K562 (cell line): ENCODE results near the gene PRKCB. TPM values are rescaled to one million over a fixed set of nuclear protein-coding genes. Genes with fewer than 3 reads are reported as not detected.

Source experiments
- ATAC-seq: fragments of 200-7000 bp; cut with Tn5 transposase; 3 replicates; pipeline ENCODE4 v1.9.1; 2020; ENCODE audit warnings: moderate library complexity
- BruUV-seq: library from RNA; stranded (reverse); fragments of 400-500 nt; replicated peaks from 2 replicates; lab custom pipeline; 2021; lab: Mats Ljungman, UMichigan
- CTCF ChIA-PET: fragments of 300-600 bp; formaldehyde crosslinking; extraction: SDS; loops from one replicate; lab custom pipeline; 2021; ENCODE audit warnings: low intra/inter-chr PET ratio; lab: Yijun Ruan, JAX
- POLR2A ChIA-PET: fragments of 300-600, 350-650 bp; sonication (Branson Sonifier 250); formaldehyde crosslinking; extraction: SDS; loops from one replicate; lab custom pipeline; 2021; ENCODE audit warnings: antibody characterized with exemption, inconsistent platforms; lab: Yijun Ruan, JAX
- DNase-seq, 4 experiments: peaks; one replicate each; pipeline versions ENCODE4 v3.0.0 to v3.0.0-alpha.2; 2011 to 2018; ENCODE audit warnings: low spot score in 3 of 4, mixed read lengths in 3 of 4; ENCODE audit errors: extremely low read depth in 1 of 4
- FAIRE-seq: peaks from 2 replicates; lab custom pipeline; 2011; peaks lifted over from hg19 to GRCh38; lab: Jason Lieb, UNC
- H2AFZ ChIP-seq: 2 replicates; pipeline ENCODE4 v1.6.0; 2011; ENCODE audit warnings: low read depth, low read length, control low read depth, inconsistent platforms
- H3K27ac ChIP-seq: fragments of 200-600 bp; 3 replicates; pipeline ENCODE4 v1.8.0; 2011; ENCODE audit warnings: low read depth, mild to moderate bottlenecking, control low read depth, inconsistent platforms, low read length, moderate library complexity, mixed read lengths; ENCODE audit errors: extremely low read depth
- H3K27me3 ChIP-seq, 2 experiments: fragments of 300-600 bp in 1 of 2; 2 replicates in 1 of 2; 3 replicates in 1 of 2; pipeline versions ENCODE4 v1.6.0 to v1.8.0; 2011; ENCODE audit warnings: inconsistent platforms in 2 of 2, low read length in 2 of 2, mild to moderate bottlenecking in 1 of 2, mixed read lengths in 1 of 2, moderate library complexity in 1 of 2; ENCODE audit not compliant: control insufficient read depth in 2 of 2, insufficient read depth in 2 of 2
- H3K36me3 ChIP-seq: fragments of 300-600 bp; 3 replicates; pipeline ENCODE4 v1.8.0; 2011; ENCODE audit warnings: mild to moderate bottlenecking, low read length, inconsistent platforms; ENCODE audit not compliant: control insufficient read depth, insufficient read depth
- H3K4me1 ChIP-seq, 2 experiments: fragments of 200-600 bp in 1 of 2; replicated peaks in 1 of 2; 2 replicates in 1 of 2; 3 replicates in 1 of 2; pipeline versions ENCODE4 v1.5.1 to v1.8.0; 2011; ENCODE audit warnings: inconsistent platforms in 2 of 2, low read length in 2 of 2, mild to moderate bottlenecking in 1 of 2, mixed read lengths in 1 of 2, moderate library complexity in 1 of 2; ENCODE audit not compliant: control insufficient read depth in 2 of 2, insufficient read depth in 2 of 2
- H3K4me2 ChIP-seq: 2 replicates; pipeline ENCODE4 v1.6.1; 2011; ENCODE audit warnings: low read length, control low read depth, inconsistent platforms, mixed read lengths; ENCODE audit not compliant: insufficient read depth
- H3K4me3 ChIP-seq: fragments of 200-600 bp; sonication (generic), shearing (Covaris generic); 2 replicates; pipeline ENCODE4 v1.5.1; 2016; ENCODE audit warnings: control low read depth, inconsistent platforms
- H3K79me2 ChIP-seq: fragments of 200-600 bp; 3 replicates; pipeline ENCODE4 v1.8.0; 2011; ENCODE audit warnings: low read length, inconsistent platforms; ENCODE audit not compliant: control insufficient read depth, insufficient read depth
- H3K9ac ChIP-seq, 2 experiments: 2 replicates each; pipeline versions ENCODE4 v1.6.0 to v1.6.1; 2011; ENCODE audit warnings: low read depth in 2 of 2, low read length in 2 of 2, control low read depth in 1 of 2, inconsistent platforms in 1 of 2, mild to moderate bottlenecking in 1 of 2, mixed read lengths in 1 of 2; ENCODE audit not compliant: insufficient read depth in 1 of 2
- H3K9me1 ChIP-seq: one replicate; pipeline ENCODE4 v1.6.0; 2011; ENCODE audit warnings: inconsistent platforms, mild to moderate bottlenecking, low read length, moderate library complexity; ENCODE audit not compliant: control insufficient read depth, insufficient read depth
- H3K9me3 ChIP-seq: replicated peaks from 2 replicates; pipeline ENCODE4 v1.5.1; 2011; ENCODE audit warnings: low read depth, low read length, inconsistent platforms; ENCODE audit not compliant: control insufficient read depth, insufficient read depth
- H4K20me1 ChIP-seq: replicated peaks from 2 replicates; pipeline ENCODE4 v1.6.1; 2011; ENCODE audit warnings: low read length, inconsistent platforms, mixed read lengths; ENCODE audit not compliant: control insufficient read depth, insufficient read depth
- FOXJ3 ChIP-seq: sonication (generic); formaldehyde crosslinking; IDR thresholded peaks from 2 replicates; pipeline ENCODE4 v1.4.0; 2020; ENCODE audit warnings: mild to moderate bottlenecking, missing genetic modification reagents
- MAFF ChIP-seq: IDR thresholded peaks from 2 replicates; pipeline ENCODE4 v1.6.1; 2012; ENCODE audit warnings: low read length, improper control_type of control experiment
- MEIS2 ChIP-seq: fragments of 450-650 bp; IDR thresholded peaks from 2 replicates; pipeline ENCODE4 v1.6.1; 2014; ENCODE audit warnings: mild to moderate bottlenecking; ENCODE audit not compliant: partially characterized antibody
- WGBS: fragments of 100-300 bp; shearing (Covaris generic); methylation state at CpG from one replicate; pipeline ENCODE4 v1.1.6; 2016; ENCODE audit warnings: low coverage, mixed read lengths; ENCODE audit not compliant: insufficient coverage; ENCODE audit errors: missing lambda C conversion rate; 5-methylcytosine and 5-hydroxymethylcytosine counted together
- in situ Hi-C: fragments of 300-500 bp; cut with MboI; formaldehyde crosslinking; loops from 4 replicates; pipeline ENCODE4 v1.15.0; 2018; ENCODE audit warnings: inconsistent platforms, mixed read lengths
- intact Hi-C: fragments of 100-400 bp; cut with micrococcal nuclease; formaldehyde crosslinking; loops from 2 replicates; pipeline ENCODE4 v1.14.2; 2022
- polyA plus RNA-seq, 8 experiments: library from polyadenylated mRNA; depleted of rRNA in 4 of 8; stranded (reverse) in 5 of 8; unstranded in 3 of 8; fragments of >200 nt; fragmentation: Nextera tagmentation in 2 of 8; fragmentation: Illumina TruSeq in 1 of 8; extraction: Ambion mirVana in 2 of 8; extraction: Trizol in 1 of 8; gene quantifications; 2 replicates each; pipeline versions ENCODE4 v1.2.1 to v1.2.3, GENCODE V29; 2011 to 2014; ENCODE audit warnings: inconsistent platforms in 1 of 8, missing spikeins in 1 of 8
- total RNA-seq, 7 experiments: library from RNA; depleted of rRNA in 6 of 7; stranded (reverse); fragments of >200 nt in 6 of 7; fragmentation: Illumina TruSeq in 2 of 7; extraction: Trizol in 2 of 7; gene quantifications; 2 replicates each; pipeline versions ENCODE4 v1.2.1 to v1.2.3, GENCODE V29; 2011 to 2021; ENCODE audit warnings: low replicate concordance in 1 of 7

Gene PRKCB
- total and polyA plus RNA-seq, 9 of the 15 experiments (the other 6 are each of a cell fraction or from before 2014, with no cell fraction given), result 49.9 to 276 (median 148) TPM

GRCh38 chr16:23837553-23838308, 1.9 kb downstream of the PRKCB start (continued):
- TF ChIP-seq MAFF, result no peak

GRCh38 chr16:23838485-23839142, 2.8 kb downstream of the PRKCB start:
- DNase-seq, result no peak
- in situ Hi-C loops (no loop called here), intact Hi-C loops (loop anchor here (5.0 kb wide), 1 partner anchor 64 kb away; no protein-coding TSS in a partner anchor)
- no peak for ATAC-seq
- Histone ChIP-seq H3K27ac (no peak overlapping the region; the same call in 2 of the 3 replicates), H3K9ac (peak overlapping the region; percentile 69 to 87; a peak in 3 of 4 replicates), H3K4me2 (peak overlapping the region; percentile 97), H3K36me3 (peaks cover 55% of the 10 kb centered on the region), H3K9me1 (peaks cover 12% of the 10 kb centered on the region), H2AFZ (no peak overlapping the region), H3K27me3 (no peaks in the 10 kb centered on the region), H3K79me2 (peaks cover 80% of the 10 kb centered on the region), H3K9me3 (no peaks in the 10 kb centered on the region), H3K4me3 (peak overlapping the region; percentile 87), H3K4me1 (peaks cover 27 to 49% of the 10 kb centered on the region in 2 experiments), H4K20me1 (peaks cover 31% of the 10 kb centered on the region)
- ChIA-PET POLR2A (interaction anchor here (0.7 kb wide), 1 partner anchor 417 kb away, joined by 3 read pairs; no protein-coding TSS in a partner anchor), CTCF (interaction anchor here (0.6 to 0.8 kb wide), 2 partner anchors 38 to 172 kb away, joined by 3 to 5 read pairs; no protein-coding TSS in a partner anchor)
- no TSS peak for BruUV-seq
- no peak for FAIRE-seq
- WGBS, result 34% methylated on average over 9 of the region's 9 CpGs
- TF ChIP-seq FOXJ3 (CRISPR knock-in tag) (no peak), MEIS2 (peak; percentile 26)
